Endodermal cell (in vitro differentiated cells): ENCODE measurements around the gene PNMA1. TPM values are rescaled to one million over a fixed set of nuclear protein-coding genes. Genes with fewer than 3 reads are reported as not detected.

Experiments
- DNase-seq: peaks from one replicate; pipeline ENCODE4 v3.0.0-alpha.2; 2017
- H3K27ac ChIP-seq: 2 replicates; pipeline ENCODE4 v1.5.1; 2013; ENCODE audit warnings: mild to moderate bottlenecking, low read depth, low read length, moderate library complexity
- H3K27me3 ChIP-seq: 2 replicates; pipeline ENCODE4 v1.6.1; 2013; ENCODE audit warnings: mild to moderate bottlenecking, low read length, moderate library complexity; ENCODE audit not compliant: insufficient read depth, control insufficient read depth, poor library complexity, severe bottlenecking
- H3K36me3 ChIP-seq: 2 replicates; pipeline ENCODE4 v1.7.0; 2013; ENCODE audit warnings: mild to moderate bottlenecking, low read length, moderate library complexity; ENCODE audit not compliant: control insufficient read depth, insufficient read depth
- H3K4me1 ChIP-seq: one replicate; pipeline ENCODE4 v1.7.0; 2013; ENCODE audit warnings: low read length; ENCODE audit not compliant: control insufficient read depth, insufficient read depth
- H3K4me3 ChIP-seq: 2 replicates; pipeline ENCODE4 v1.5.1; 2013; ENCODE audit warnings: mild to moderate bottlenecking, low read length, moderate library complexity
- H3K9ac ChIP-seq: 2 replicates; pipeline ENCODE4 v1.6.1; 2013; ENCODE audit warnings: mild to moderate bottlenecking, low read length, moderate library complexity; ENCODE audit not compliant: poor library complexity, severe bottlenecking; ENCODE audit errors: extremely low read depth
- H3K9me3 ChIP-seq: 2 replicates; pipeline ENCODE4 v1.6.1; 2013; ENCODE audit warnings: mild to moderate bottlenecking, low read length, moderate library complexity; ENCODE audit not compliant: control insufficient read depth
- H3K27ac Mint-ChIP-seq: 2 replicates; pipeline ENCODE4 v1.8.0; 2020; ENCODE audit warnings: mixed read lengths
- H3K27me3 Mint-ChIP-seq: 2 replicates; pipeline ENCODE4 v1.8.0; 2021; ENCODE audit warnings: mild to moderate bottlenecking, mixed read lengths; ENCODE audit not compliant: insufficient read depth
- H3K36me3 Mint-ChIP-seq: 2 replicates; pipeline ENCODE4 v1.8.0; 2020; ENCODE audit warnings: low read depth, mixed read lengths
- H3K4me1 Mint-ChIP-seq: 2 replicates; pipeline ENCODE4 v1.8.0; 2020; ENCODE audit warnings: mixed read lengths
- H3K4me3 Mint-ChIP-seq: 2 replicates; pipeline ENCODE4 v1.8.0; 2020; ENCODE audit warnings: mild to moderate bottlenecking, moderate library complexity, mixed read lengths
- H3K9me3 Mint-ChIP-seq: 2 replicates; pipeline ENCODE4 v1.8.0; 2020; ENCODE audit warnings: mild to moderate bottlenecking, mixed read lengths
- WGBS, 2 experiments: methylation state at CpG; one replicate each; pipeline versions ENCODE4 v1.1.5 to v1.1.7; 2013; ENCODE audit warnings: missing lambda C conversion rate in 2 of 2, mixed read lengths in 1 of 2; ENCODE audit not compliant: insufficient coverage in 1 of 2, insufficient read length in 1 of 2; 5-methylcytosine and 5-hydroxymethylcytosine counted together
- total RNA-seq, 2 donors: library from RNA; stranded (reverse); fragmentation: NEBNext Ultra II Directional in 1 of 2; extraction: Animal tissue kit (Norgen Biotek cat#: 25700) in 1 of 2; gene quantifications; 2 replicates in 1 of 2; 3 replicates in 1 of 2; pipeline ENCODE4 v1.2.1, GENCODE V29; 2021
- TF ChIP-seq, protein P1 (sequence below): fragments of 200-600 bp; sonication (generic); conservative IDR thresholded peaks from 2 replicates; pipeline ENCODE4 v1.5.0; 2021; ENCODE audit warnings: antibody characterized with exemption, mild to moderate bottlenecking

The PNMA1 gene
- total RNA-seq, 2 donors from 2014 or later: 66.9 to 70.4 TPM

DNA sequence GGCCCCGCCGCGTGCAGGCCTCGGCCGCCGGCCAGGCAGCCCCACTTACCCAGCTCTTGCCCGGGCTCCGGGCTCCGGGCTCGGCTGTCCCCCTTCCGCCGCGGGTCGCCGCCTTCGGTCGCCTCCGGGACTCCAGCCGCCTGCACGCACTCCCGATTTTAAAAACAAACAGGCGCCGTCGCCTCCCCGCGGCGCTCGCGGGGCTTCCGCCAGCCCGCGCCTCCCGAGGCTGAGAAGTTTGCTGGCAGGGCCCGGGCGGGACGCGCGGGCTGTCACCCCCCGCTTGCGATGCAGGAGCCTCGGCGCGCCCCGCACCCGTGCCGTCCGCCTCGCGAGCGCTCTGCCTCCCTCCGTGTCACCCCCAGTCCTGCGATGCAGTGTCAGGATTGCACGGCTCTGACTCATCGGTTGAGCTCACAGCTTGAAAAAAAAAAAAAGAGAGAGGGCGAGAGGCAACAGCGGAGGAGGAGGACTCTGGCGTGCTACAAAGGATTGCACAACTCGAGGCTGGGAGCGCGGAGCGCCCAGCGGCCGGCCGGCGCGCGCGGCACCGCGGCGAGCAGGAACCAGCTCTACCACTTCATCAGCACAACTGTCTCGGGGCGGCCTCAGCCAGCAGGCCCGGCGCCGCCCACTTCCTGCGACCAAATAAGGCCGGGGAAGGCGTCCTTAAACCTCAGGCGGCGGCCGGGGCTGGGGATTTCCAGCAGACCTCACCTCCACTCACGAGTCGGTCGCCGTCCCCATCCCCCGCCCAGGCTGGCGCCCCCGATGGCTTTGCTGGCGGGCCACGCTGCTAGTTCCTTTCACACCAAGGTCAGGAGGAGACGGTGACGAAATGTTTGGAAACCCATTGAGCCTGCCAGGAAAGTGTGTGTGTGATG is 45.8 kb upstream of the PNMA1 start:
- Mint-ChIP-seq H3K9me3 (no peaks in the 10 kb centered on the region), H3K4me3 (peak overlapping the region; percentile 69), H3K27ac (peak overlapping the region; percentile 95), H3K36me3 (no peaks in the 10 kb centered on the region), H3K27me3 (peaks cover 1% of the 10 kb centered on the region), H3K4me1 (peaks cover 57% of the 10 kb centered on the region)
- Histone ChIP-seq H3K27me3 (no peaks in the 10 kb centered on the region), H3K9me3 (no peaks in the 10 kb centered on the region), H3K4me3 (peak overlapping the region; percentile 82), H3K36me3 (no peaks in the 10 kb centered on the region), H3K4me1 (peaks cover 14% of the 10 kb centered on the region), H3K9ac (peak overlapping the region; percentile 77), H3K27ac (peak overlapping the region; percentile 88)
- DNase-seq: peak; percentile 98
- TF ChIP-seq, protein P1, sequence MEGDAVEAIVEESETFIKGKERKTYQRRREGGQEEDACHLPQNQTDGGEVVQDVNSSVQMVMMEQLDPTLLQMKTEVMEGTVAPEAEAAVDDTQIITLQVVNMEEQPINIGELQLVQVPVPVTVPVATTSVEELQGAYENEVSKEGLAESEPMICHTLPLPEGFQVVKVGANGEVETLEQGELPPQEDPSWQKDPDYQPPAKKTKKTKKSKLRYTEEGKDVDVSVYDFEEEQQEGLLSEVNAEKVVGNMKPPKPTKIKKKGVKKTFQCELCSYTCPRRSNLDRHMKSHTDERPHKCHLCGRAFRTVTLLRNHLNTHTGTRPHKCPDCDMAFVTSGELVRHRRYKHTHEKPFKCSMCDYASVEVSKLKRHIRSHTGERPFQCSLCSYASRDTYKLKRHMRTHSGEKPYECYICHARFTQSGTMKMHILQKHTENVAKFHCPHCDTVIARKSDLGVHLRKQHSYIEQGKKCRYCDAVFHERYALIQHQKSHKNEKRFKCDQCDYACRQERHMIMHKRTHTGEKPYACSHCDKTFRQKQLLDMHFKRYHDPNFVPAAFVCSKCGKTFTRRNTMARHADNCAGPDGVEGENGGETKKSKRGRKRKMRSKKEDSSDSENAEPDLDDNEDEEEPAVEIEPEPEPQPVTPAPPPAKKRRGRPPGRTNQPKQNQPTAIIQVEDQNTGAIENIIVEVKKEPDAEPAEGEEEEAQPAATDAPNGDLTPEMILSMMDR: peak; percentile 33
- 0% methylated on average over 39 to 92 of the region's 93 CpGs for WGBS, 2 experiments

DNA sequence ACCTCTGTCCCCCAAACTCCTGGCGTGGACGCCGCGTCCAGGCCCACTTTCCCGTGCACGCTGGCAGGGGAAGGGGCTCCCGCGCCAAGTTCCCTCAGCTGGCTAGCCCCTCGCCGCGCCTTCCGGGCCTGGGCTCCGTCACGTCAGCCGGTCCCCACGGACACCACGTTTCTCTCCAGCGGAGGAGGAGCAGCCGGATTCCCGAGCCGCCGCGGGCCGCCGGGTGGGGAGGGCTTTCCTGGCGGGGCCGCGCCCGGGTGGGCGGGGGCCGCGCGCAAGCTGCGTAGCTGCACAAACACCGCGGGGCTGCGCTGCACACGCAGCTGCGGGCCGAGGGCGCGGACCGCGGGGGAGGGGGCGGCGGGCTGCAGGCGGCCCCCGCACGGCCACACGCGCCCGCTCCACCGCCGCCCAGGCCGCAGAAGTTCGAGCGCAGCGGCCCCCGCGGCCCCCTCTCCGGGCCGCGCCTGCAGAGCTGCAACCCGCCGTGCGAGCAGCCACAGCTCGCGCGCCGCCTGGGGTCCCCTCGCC is 45.1 kb upstream of the PNMA1 start:
- Histone ChIP-seq H3K27ac (no peak overlapping the region), H3K4me1 (peaks cover 14% of the 10 kb centered on the region), H3K27me3 (no peaks in the 10 kb centered on the region), H3K4me3 (peak overlapping the region; percentile 82), H3K36me3 (no peaks in the 10 kb centered on the region), H3K9ac (peak overlapping the region; percentile 77), H3K9me3 (no peaks in the 10 kb centered on the region)
- DNase-seq: peak; percentile 63
- H3K4me1 Mint-ChIP-seq: peaks cover 60% of the 10 kb centered on the region
- H3K4me3 Mint-ChIP-seq: peak overlapping the region; percentile 69
- H3K9me3 Mint-ChIP-seq: no peaks in the 10 kb centered on the region
- TF ChIP-seq, protein P1: no peak
- H3K27ac Mint-ChIP-seq: no peak overlapping the region
- WGBS, 2 experiments: 0 to 1% methylated on average over 4 to 71 of the region's 71 CpGs
- H3K27me3 Mint-ChIP-seq: peaks cover 1% of the 10 kb centered on the region
- H3K36me3 Mint-ChIP-seq: no peaks in the 10 kb centered on the region

GRCh38 chr14:73758392-73759182 is 44.4 kb upstream of the PNMA1 start:
- Histone ChIP-seq H3K9me3 (no peaks in the 10 kb centered on the region), H3K4me3 (peak overlapping the region; percentile 77), H3K9ac (peak overlapping the region; percentile 34), H3K27ac (no peak overlapping the region), H3K36me3 (no peaks in the 10 kb centered on the region), H3K4me1 (peaks cover 14% of the 10 kb centered on the region), H3K27me3 (no peaks in the 10 kb centered on the region)
- Mint-ChIP-seq H3K9me3 (no peaks in the 10 kb centered on the region), H3K27ac (no peak overlapping the region), H3K27me3 (peaks cover 1% of the 10 kb centered on the region), H3K36me3 (no peaks in the 10 kb centered on the region), H3K4me1 (peaks cover 64% of the 10 kb centered on the region), H3K4me3 (peak overlapping the region; percentile 69)
- peak; percentile 95 for DNase-seq
- WGBS, 2 experiments: 7 to 10% methylated on average over 7 to 49 of the region's 49 CpGs
- TF ChIP-seq, protein P1: peak; percentile 89
